HepG2 (cell line): Measurements from ENCODE around the gene PMS2. TPM values are rescaled to one million over a fixed set of nuclear protein-coding genes. Genes with fewer than 3 reads are reported as not detected.

Experiments
- ARID2 ChIP-seq: sonication (generic); formaldehyde crosslinking; IDR thresholded peaks from 2 replicates; pipeline ENCODE4 v1.8.1; 2022; ENCODE audit warnings: mild to moderate bottlenecking, missing genetic modification reagents, borderline replicate concordance
- FOSL1 ChIP-seq: sonication (generic); formaldehyde crosslinking; IDR thresholded peaks from 2 replicates; pipeline ENCODE4 v1.9.0; 2021; ENCODE audit warnings: missing genetic modification reagents, borderline replicate concordance
- FOXO1 ChIP-seq: sonication (generic); formaldehyde crosslinking; IDR thresholded peaks from 2 replicates; pipeline ENCODE4 v1.4.0; 2020; ENCODE audit warnings: missing genetic modification reagents
- GABPB1 ChIP-seq: IDR thresholded peaks from 2 replicates; pipeline ENCODE4 v1.6.1; 2016; ENCODE audit warnings: mild to moderate bottlenecking, missing genetic modification reagents, moderate library complexity, missing compliant biosample characterization
- GATAD2A ChIP-seq: IDR thresholded peaks from 2 replicates; pipeline ENCODE4 v1.6.1; 2016
- MAFG ChIP-seq: sonication (generic); formaldehyde crosslinking; IDR thresholded peaks from 2 replicates; pipeline ENCODE4 v1.5.1; 2020; ENCODE audit warnings: mild to moderate bottlenecking, missing genetic modification reagents
- MTF1 ChIP-seq: sonication (generic); formaldehyde crosslinking; IDR thresholded peaks from 2 replicates; pipeline ENCODE4 v1.5.0; 2020; ENCODE audit warnings: missing genetic modification reagents
- SALL1 ChIP-seq: sonication (generic); formaldehyde crosslinking; IDR thresholded peaks from 2 replicates; pipeline ENCODE4 v1.8.0; 2022; ENCODE audit warnings: mild to moderate bottlenecking, missing genetic modification reagents
- SALL2 ChIP-seq: sonication (generic); formaldehyde crosslinking; IDR thresholded peaks from 2 replicates; pipeline ENCODE4 v1.8.1; 2023; ENCODE audit warnings: mild to moderate bottlenecking, missing genetic modification reagents, inconsistent platforms
- STAG1 ChIP-seq: sonication (generic); formaldehyde crosslinking; IDR thresholded peaks from 2 replicates; pipeline ENCODE4 v1.4.0; 2020; ENCODE audit warnings: missing genetic modification reagents
- XRCC5 ChIP-seq: fragments of 200-400 bp; formaldehyde crosslinking; optimal IDR thresholded peaks from 2 replicates; pipeline ENCODE3; 2017; ENCODE audit warnings: mild to moderate bottlenecking, low read length
- ZMAT3 ChIP-seq: sonication (generic); formaldehyde crosslinking; conservative IDR thresholded peaks from 2 replicates; pipeline ENCODE4 v1.7.0; 2021; ENCODE audit warnings: missing genetic modification reagents
- ZNF224 ChIP-seq: sonication (generic); formaldehyde crosslinking; IDR thresholded peaks from 2 replicates; pipeline ENCODE4 v1.5.0; 2020; ENCODE audit warnings: mild to moderate bottlenecking, missing genetic modification reagents
- ZNF768 ChIP-seq: sonication (generic); formaldehyde crosslinking; IDR thresholded peaks from 2 replicates; pipeline ENCODE4 v1.4.0; 2020; ENCODE audit warnings: missing genetic modification reagents
- ZNF841 ChIP-seq: sonication (generic); formaldehyde crosslinking; IDR thresholded peaks from 2 replicates; pipeline ENCODE4 v1.8.1; 2023; ENCODE audit warnings: missing genetic modification reagents, borderline replicate concordance
- polyA plus RNA-seq, 8 experiments: library from polyadenylated mRNA; depleted of rRNA in 3 of 8; stranded (reverse) in 7 of 8; unstranded in 1 of 8; fragments of >200 nt; fragmentation: Illumina TruSeq in 4 of 8; extraction: Trizol in 4 of 8; gene quantifications; 2 replicates each; pipeline versions ENCODE4 v1.2.1 to v1.2.3, GENCODE V29; 2011 to 2016; ENCODE audit warnings: low read depth in 4 of 8, missing spikeins in 1 of 8, mixed read lengths in 1 of 8; ENCODE audit not compliant: insufficient read depth in 1 of 8
- total RNA-seq, 5 experiments: library from RNA; depleted of rRNA; stranded (reverse); fragments of >200 nt; fragmentation: Illumina TruSeq; extraction: Trizol; gene quantifications; 2 replicates each; pipeline ENCODE4 v1.2.3, GENCODE V29; 2016; ENCODE audit warnings: low read depth in 1 of 5
- TF ChIP-seq, protein P1 (sequence below): sonication (generic); formaldehyde crosslinking; IDR thresholded peaks from 2 replicates; pipeline ENCODE4 v1.4.0; 2020; ENCODE audit warnings: low read depth, missing genetic modification reagents
- TF ChIP-seq, protein P2 (sequence below): sonication (generic); formaldehyde crosslinking; IDR thresholded peaks from 2 replicates; pipeline ENCODE4 v1.4.0; 2020; ENCODE audit warnings: missing genetic modification reagents
- TF ChIP-seq, protein P3 (sequence below): sonication (generic); formaldehyde crosslinking; IDR thresholded peaks from 2 replicates; pipeline ENCODE4 v1.5.0; 2020; ENCODE audit warnings: mild to moderate bottlenecking, missing genetic modification reagents
- TF ChIP-seq, protein P4 (sequence below): sonication (generic); formaldehyde crosslinking; IDR thresholded peaks from 2 replicates; pipeline ENCODE4 v1.5.0; 2020; ENCODE audit warnings: missing genetic modification reagents, mild to moderate bottlenecking, borderline replicate concordance
- TF ChIP-seq, protein P5 (sequence below): sonication (generic); formaldehyde crosslinking; IDR thresholded peaks from 2 replicates; pipeline ENCODE4 v1.5.0; 2020; ENCODE audit warnings: mild to moderate bottlenecking, missing genetic modification reagents, borderline replicate concordance

Gene PMS2
- total and polyA plus RNA-seq, 2 of the 13 experiments (the other 11 are each of a cell fraction or from before 2014, with no cell fraction given) = 6.3 to 11.4 TPM

DNA sequence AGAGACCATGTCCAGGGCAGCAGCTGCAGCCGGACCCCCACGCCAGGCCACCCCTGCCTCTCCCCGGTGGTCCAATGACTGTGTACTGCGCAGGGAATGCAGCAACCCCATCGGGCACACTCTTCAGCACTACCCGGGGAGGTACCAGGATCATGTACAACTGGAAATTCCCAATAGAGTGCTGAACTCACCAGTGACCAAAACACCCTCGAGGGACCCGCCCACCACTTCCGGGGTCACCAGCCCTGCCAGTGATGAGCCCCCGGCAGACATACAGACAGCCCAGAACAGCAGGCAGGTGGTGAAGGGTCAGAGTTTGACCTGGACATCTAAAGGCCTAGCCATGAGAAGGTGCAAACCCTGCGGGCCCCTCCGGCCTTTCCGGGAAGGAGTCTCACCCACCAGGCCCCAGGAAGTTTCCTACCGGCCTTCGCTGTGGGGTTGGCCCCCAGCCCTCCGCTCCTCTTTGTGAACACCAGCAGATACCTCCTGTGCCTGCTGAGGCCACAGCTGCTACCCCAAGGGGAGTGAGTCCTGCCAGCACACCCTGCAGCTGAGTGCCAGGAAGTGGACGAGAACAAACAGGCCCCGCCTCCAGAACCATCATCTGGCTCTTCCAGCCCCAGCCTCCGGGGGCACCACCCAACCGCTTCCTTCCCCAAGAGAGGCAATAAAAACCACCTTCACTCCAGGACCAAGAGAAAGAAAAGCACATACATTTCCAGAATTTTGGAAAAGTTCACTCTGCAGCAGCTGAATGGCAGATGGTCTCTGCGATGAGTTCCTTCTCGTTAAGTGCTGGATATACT lies 17.4 kb upstream of the PMS2 start (continued):
- TF ChIP-seq, protein P1, sequence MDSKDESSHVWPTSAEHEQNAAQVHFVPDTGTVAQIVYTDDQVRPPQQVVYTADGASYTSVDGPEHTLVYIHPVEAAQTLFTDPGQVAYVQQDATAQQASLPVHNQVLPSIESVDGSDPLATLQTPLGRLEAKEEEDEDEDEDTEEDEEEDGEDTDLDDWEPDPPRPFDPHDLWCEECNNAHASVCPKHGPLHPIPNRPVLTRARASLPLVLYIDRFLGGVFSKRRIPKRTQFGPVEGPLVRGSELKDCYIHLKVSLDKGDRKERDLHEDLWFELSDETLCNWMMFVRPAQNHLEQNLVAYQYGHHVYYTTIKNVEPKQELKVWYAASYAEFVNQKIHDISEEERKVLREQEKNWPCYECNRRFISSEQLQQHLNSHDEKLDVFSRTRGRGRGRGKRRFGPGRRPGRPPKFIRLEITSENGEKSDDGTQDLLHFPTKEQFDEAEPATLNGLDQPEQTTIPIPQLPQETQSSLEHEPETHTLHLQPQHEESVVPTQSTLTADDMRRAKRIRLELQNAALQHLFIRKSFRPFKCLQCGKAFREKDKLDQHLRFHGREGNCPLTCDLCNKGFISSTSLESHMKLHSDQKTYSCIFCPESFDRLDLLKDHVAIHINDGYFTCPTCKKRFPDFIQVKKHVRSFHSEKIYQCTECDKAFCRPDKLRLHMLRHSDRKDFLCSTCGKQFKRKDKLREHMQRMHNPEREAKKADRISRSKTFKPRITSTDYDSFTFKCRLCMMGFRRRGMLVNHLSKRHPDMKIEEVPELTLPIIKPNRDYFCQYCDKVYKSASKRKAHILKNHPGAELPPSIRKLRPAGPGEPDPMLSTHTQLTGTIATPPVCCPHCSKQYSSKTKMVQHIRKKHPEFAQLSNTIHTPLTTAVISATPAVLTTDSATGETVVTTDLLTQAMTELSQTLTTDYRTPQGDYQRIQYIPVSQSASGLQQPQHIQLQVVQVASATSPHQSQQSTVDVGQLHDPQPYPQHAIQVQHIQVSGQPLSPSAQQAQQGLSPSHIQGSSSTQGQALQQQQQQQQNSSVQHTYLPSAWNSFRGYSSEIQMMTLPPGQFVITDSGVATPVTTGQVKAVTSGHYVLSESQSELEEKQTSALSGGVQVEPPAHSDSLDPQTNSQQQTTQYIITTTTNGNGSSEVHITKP = no peak
- peak; percentile 64 for TF ChIP-seq STAG1 (CRISPR knock-in tag)
- TF ChIP-seq XRCC5 = peak; percentile 70
- TF ChIP-seq FOXO1 = no peak
- peak; percentile 42 for TF ChIP-seq GABPB1 (CRISPR knock-in tag)
- TF ChIP-seq FOSL1 (CRISPR knock-in tag) = no peak
- no peak for TF ChIP-seq ZMAT3 (CRISPR knock-in tag)
- no peak for TF ChIP-seq SALL2 (CRISPR knock-in tag)
- no peak for TF ChIP-seq SALL1 (CRISPR knock-in tag)
- TF ChIP-seq MTF1 (CRISPR knock-in tag) = no peak
- TF ChIP-seq ZNF841 (CRISPR knock-in tag) = no peak
- TF ChIP-seq, protein P2, sequence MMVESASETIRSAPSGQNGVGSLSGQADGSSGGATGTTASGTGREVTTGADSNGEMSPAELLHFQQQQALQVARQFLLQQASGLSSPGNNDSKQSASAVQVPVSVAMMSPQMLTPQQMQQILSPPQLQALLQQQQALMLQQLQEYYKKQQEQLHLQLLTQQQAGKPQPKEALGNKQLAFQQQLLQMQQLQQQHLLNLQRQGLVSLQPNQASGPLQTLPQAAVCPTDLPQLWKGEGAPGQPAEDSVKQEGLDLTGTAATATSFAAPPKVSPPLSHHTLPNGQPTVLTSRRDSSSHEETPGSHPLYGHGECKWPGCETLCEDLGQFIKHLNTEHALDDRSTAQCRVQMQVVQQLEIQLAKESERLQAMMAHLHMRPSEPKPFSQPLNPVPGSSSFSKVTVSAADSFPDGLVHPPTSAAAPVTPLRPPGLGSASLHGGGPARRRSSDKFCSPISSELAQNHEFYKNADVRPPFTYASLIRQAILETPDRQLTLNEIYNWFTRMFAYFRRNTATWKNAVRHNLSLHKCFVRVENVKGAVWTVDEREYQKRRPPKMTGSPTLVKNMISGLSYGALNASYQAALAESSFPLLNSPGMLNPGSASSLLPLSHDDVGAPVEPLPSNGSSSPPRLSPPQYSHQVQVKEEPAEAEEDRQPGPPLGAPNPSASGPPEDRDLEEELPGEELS = no peak
- TF ChIP-seq ZNF224 (CRISPR knock-in tag) = no peak
- no peak for TF ChIP-seq ZNF768
- TF ChIP-seq GATAD2A (CRISPR knock-in tag) = no peak
- TF ChIP-seq, protein P3, sequence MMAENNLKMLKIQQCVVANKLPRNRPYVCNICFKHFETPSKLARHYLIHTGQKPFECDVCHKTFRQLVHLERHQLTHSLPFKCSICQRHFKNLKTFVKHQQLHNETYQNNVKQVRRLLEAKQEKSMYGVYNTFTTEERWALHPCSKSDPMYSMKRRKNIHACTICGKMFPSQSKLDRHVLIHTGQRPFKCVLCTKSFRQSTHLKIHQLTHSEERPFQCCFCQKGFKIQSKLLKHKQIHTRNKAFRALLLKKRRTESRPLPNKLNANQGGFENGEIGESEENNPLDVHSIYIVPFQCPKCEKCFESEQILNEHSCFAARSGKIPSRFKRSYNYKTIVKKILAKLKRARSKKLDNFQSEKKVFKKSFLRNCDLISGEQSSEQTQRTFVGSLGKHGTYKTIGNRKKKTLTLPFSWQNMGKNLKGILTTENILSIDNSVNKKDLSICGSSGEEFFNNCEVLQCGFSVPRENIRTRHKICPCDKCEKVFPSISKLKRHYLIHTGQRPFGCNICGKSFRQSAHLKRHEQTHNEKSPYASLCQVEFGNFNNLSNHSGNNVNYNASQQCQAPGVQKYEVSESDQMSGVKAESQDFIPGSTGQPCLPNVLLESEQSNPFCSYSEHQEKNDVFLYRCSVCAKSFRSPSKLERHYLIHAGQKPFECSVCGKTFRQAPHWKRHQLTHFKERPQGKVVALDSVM (CRISPR knock-in tag) = no peak
- no peak for TF ChIP-seq ARID2 (CRISPR knock-in tag)
- TF ChIP-seq, protein P4, sequence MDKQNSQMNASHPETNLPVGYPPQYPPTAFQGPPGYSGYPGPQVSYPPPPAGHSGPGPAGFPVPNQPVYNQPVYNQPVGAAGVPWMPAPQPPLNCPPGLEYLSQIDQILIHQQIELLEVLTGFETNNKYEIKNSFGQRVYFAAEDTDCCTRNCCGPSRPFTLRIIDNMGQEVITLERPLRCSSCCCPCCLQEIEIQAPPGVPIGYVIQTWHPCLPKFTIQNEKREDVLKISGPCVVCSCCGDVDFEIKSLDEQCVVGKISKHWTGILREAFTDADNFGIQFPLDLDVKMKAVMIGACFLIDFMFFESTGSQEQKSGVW (CRISPR knock-in tag) = no peak
- TF ChIP-seq, protein P5, sequence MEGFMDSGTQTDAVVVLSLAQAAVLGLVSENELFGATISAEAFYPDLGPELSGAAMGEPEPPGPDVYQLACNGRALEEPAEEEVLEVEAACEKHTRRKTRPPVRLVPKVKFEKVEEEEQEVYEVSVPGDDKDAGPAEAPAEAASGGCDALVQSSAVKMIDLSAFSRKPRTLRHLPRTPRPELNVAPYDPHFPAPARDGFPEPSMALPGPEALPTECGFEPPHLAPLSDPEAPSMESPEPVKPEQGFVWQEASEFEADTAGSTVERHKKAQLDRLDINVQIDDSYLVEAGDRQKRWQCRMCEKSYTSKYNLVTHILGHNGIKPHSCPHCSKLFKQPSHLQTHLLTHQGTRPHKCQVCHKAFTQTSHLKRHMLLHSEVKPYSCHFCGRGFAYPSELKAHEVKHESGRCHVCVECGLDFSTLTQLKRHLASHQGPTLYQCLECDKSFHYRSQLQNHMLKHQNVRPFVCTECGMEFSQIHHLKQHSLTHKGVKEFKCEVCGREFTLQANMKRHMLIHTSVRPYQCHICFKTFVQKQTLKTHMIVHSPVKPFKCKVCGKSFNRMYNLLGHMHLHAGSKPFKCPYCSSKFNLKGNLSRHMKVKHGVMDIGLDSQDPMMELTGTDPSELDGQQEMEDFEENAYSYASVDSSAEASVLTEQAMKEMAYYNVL (CRISPR knock-in tag) = no peak
- TF ChIP-seq MAFG (CRISPR knock-in tag) = no peak
